ENCODE results near the gene FAM124A.

Gene FAM124A

DNA sequence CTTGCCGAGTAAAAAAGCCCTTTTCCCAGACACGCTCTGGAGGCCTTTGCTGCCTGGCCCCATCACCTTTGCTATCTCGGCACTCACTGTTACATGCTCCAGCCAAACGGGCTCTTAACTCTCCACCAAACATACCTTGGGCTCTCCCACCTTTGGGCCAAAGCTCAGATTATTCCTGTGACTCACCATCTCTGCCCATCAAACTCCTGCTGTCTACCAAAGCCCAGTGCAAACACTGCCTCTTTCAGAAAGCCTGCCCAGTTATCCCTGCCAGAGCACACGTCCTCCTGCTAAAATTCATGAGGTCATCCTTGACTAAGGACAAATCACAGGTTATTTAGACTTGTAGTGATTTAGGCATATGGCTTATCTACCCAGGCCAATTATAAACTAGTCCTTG, 69.1 kb downstream of the FAM124A start:
- H3K4me3 ChIP-seq (ENCODE audit: low read length), result no peak overlapping the region
- no peak overlapping the region for H3K9ac ChIP-seq (ENCODE audit: low read depth, low read length)
- no peaks in the 10 kb centered on the region for H3K36me3 ChIP-seq (ENCODE audit: insufficient read depth, low read depth, low read length)
- no peaks in the 10 kb centered on the region for H3K27me3 ChIP-seq (ENCODE audit: insufficient read depth, low read length)
- peaks cover 3% of the 10 kb centered on the region; the same call in 1 of the 2 replicates for H3K4me1 ChIP-seq (ENCODE audit: insufficient read depth, low read length)
- H3K27ac ChIP-seq (ENCODE audit: low read length), result no peak overlapping the region
- H3K9me3 ChIP-seq (ENCODE audit: insufficient read depth, low read depth, low read length), result no peaks in the 10 kb centered on the region

DNA sequence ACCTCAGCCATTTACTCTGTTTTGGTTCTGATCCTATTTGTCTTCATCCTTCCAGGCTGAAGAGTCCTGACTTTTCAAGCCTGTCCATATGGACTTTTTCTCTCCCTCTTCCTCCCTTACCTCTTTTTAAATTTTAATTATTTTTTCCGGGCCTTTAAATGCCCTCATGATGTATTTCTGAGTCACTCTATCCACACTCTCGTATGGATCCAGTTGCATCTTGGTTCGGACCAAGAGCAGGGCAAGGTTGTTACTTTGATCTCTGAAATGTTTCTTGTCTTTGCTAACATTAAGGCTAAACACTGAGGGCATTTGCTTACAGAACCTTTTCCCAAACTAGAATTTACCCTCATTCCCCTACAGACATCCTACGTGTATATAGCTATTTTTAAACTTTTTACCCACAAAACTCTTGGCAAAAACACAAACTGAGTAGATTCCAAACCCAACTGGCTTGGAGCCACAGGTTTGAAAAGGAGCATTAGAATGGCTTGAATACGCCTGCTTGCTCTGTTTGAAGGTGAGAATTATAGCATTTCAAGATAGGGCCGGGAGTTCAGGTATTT, 69.9 kb downstream of the FAM124A start:
- Histone ChIP-seq H3K9ac (ENCODE audit: low read depth, low read length) (no peak overlapping the region), H3K4me3 (ENCODE audit: low read length) (no peak overlapping the region), H3K9me3 (ENCODE audit: insufficient read depth, low read depth, low read length) (no peaks in the 10 kb centered on the region), H3K36me3 (ENCODE audit: insufficient read depth, low read depth, low read length) (no peaks in the 10 kb centered on the region), H3K27ac (ENCODE audit: low read length) (no peak overlapping the region), H3K4me1 (ENCODE audit: insufficient read depth, low read length) (peaks cover 7% of the 10 kb centered on the region; the same call in 1 of the 2 replicates), H3K27me3 (ENCODE audit: insufficient read depth, low read length) (no peaks in the 10 kb centered on the region)

DNA sequence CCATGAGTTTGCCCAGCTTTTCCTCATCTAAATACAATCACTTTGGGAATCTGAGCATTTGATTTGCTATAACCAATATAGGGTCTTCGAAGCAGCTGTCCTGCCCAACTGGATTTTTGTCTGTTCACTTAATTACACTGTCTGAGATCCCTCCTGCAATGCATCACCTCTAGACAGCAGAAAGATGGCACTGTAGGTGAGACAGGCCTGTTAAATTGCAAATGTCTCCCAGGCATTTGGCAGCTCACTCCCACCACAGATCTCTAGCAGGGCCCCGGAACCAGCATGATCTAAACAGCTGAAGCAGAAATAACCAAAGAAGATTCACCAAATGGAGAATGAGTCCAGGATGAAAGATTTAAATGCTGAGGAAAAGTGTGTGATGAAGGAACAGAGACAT, 75.4 kb downstream of the FAM124A start:
- no peak overlapping the region for H3K27ac ChIP-seq (ENCODE audit: low read length)
- H3K9ac ChIP-seq (ENCODE audit: low read depth, low read length), result no peak overlapping the region
- H3K27me3 ChIP-seq (ENCODE audit: insufficient read depth, low read length), result no peaks in the 10 kb centered on the region
- H3K36me3 ChIP-seq (ENCODE audit: insufficient read depth, low read depth, low read length), result no peaks in the 10 kb centered on the region
- no peaks in the 10 kb centered on the region for H3K9me3 ChIP-seq (ENCODE audit: insufficient read depth, low read depth, low read length)
- H3K4me1 ChIP-seq (ENCODE audit: insufficient read depth, low read length), result peaks cover 11% of the 10 kb centered on the region; the same call in 1 of the 2 replicates
- no peak overlapping the region for H3K4me3 ChIP-seq (ENCODE audit: low read length)

DNA sequence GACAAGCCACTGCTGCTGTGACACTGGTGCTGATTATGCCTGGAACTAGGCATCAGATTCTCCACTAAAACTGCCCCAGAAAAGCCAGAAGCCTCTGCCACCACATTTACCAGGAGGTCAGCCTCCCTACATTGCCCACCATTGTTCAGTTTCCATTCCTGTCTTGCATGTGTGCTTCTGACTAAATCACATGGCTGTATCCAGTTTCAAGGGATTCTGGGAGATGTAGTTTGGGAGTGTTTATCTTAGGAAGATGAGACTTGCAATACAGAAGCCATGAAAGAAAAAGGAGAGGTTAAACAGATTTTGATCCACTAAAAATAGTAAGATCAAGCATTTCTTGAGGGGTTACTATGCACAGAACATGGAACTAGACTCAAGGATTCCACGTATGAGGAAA, 76.6 kb downstream of the FAM124A start:
- Histone ChIP-seq H3K36me3 (ENCODE audit: insufficient read depth, low read depth, low read length) (no peaks in the 10 kb centered on the region), H3K27ac (ENCODE audit: low read length) (no peak overlapping the region), H3K9me3 (ENCODE audit: insufficient read depth, low read depth, low read length) (no peaks in the 10 kb centered on the region), H3K9ac (ENCODE audit: low read depth, low read length) (no peak overlapping the region), H3K27me3 (ENCODE audit: insufficient read depth, low read length) (no peaks in the 10 kb centered on the region), H3K4me3 (ENCODE audit: low read length) (no peak overlapping the region), H3K4me1 (ENCODE audit: insufficient read depth, low read length) (peaks cover 19% of the 10 kb centered on the region; the same call in 1 of the 2 replicates)

DNA sequence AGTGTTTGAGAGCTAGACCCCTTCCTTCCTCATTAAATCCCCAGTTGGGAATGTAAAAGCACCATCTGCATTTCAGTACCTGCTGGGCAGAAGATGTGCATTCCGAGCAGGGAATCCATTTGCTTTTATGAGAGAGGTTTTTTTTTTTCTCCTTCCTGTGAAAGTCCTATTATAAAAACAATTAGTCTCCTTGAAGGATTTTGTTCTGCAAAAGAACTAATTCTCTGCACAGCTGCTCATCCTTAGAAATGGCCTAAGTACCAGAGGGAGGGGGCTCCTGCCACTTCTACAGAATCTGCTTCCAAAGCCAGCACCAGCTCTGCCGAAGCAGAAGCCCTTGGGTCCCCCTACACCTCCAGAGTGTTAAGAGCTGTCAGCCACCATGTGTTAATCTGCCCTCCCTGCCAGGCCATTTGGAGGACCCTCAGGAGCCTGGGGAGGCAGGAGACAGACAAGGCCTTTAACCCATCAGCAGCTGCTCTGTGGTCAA, 80.9 kb downstream of the FAM124A start:
- Histone ChIP-seq H3K9ac (ENCODE audit: low read depth, low read length) (peak overlapping the region; percentile 68; the same call in 1 of the 2 replicates), H3K9me3 (ENCODE audit: insufficient read depth, low read depth, low read length) (no peaks in the 10 kb centered on the region), H3K27ac (ENCODE audit: low read length) (peak overlapping the region; percentile 83), H3K36me3 (ENCODE audit: insufficient read depth, low read depth, low read length) (no peaks in the 10 kb centered on the region), H3K4me3 (ENCODE audit: low read length) (peak overlapping the region; percentile 32; the same call in 1 of the 2 replicates), H3K27me3 (ENCODE audit: insufficient read depth, low read length) (no peaks in the 10 kb centered on the region), H3K4me1 (ENCODE audit: insufficient read depth, low read length) (peaks cover 27% of the 10 kb centered on the region)

GRCh38 chr13:51303882-51304281, 81.7 kb downstream of the FAM124A start:
- Histone ChIP-seq H3K36me3 (ENCODE audit: insufficient read depth, low read depth, low read length) (no peaks in the 10 kb centered on the region), H3K4me3 (ENCODE audit: low read length) (peak overlapping the region; percentile 32; the same call in 1 of the 2 replicates), H3K4me1 (ENCODE audit: insufficient read depth, low read length) (peaks cover 27% of the 10 kb centered on the region), H3K27me3 (ENCODE audit: insufficient read depth, low read length) (no peaks in the 10 kb centered on the region), H3K9ac (ENCODE audit: low read depth, low read length) (peak overlapping the region; percentile 68; the same call in 1 of the 2 replicates), H3K27ac (ENCODE audit: low read length) (peak overlapping the region; percentile 83), H3K9me3 (ENCODE audit: insufficient read depth, low read depth, low read length) (no peaks in the 10 kb centered on the region)

DNA sequence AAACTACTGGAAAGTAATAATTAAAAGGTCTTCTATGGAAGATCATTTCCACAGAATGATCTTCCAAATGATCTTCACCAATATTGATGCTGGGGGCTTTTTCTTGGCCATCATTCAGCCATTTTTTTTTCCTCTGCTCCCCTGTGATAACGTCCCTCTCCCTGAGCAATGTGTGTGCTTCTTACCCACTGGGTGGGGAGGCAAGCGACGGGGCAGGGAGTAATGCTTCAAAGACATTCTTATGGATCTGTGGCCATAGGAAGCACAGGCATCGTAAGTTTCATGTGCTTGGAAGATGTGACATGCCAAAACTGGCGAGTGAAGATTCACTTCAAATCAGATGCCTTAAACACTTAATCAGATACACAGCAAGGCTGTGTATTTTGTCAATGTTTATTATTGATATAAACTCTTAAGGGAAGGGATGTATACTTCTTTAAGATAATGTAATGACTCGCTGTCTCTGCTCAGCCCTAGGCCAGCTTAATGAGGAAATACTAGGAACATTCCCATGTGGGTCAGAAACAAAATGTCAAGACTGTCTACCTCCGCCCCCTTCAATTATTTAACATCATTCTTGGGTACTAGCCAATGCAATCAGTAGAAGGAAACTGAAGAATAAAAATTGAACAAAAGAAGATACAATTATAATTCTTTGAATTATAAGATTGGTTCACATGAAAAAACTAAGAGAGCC, 83.2 kb downstream of the FAM124A start:
- H3K27me3 ChIP-seq (ENCODE audit: insufficient read depth, low read length), result no peaks in the 10 kb centered on the region
- H3K9me3 ChIP-seq (ENCODE audit: insufficient read depth, low read depth, low read length), result no peaks in the 10 kb centered on the region
- H3K9ac ChIP-seq (ENCODE audit: low read depth, low read length), result peak overlapping the region; percentile 45; the same call in 1 of the 2 replicates
- H3K27ac ChIP-seq (ENCODE audit: low read length), result peak overlapping the region; percentile 54
- peaks cover 27% of the 10 kb centered on the region for H3K4me1 ChIP-seq (ENCODE audit: insufficient read depth, low read length)
- no peak overlapping the region for H3K4me3 ChIP-seq (ENCODE audit: low read length)
- H3K36me3 ChIP-seq (ENCODE audit: insufficient read depth, low read depth, low read length), result no peaks in the 10 kb centered on the region

- Histone ChIP-seq H3K27ac (ENCODE audit: low read length) (peak overlapping the region; percentile 39), H3K9me3 (ENCODE audit: insufficient read depth, low read depth, low read length) (no peaks in the 10 kb centered on the region), H3K27me3 (ENCODE audit: insufficient read depth, low read length) (no peaks in the 10 kb centered on the region), H3K9ac (ENCODE audit: low read depth, low read length) (peak overlapping the region; percentile 22; the same call in 1 of the 2 replicates), H3K4me3 (ENCODE audit: low read length) (no peak overlapping the region), H3K4me1 (ENCODE audit: insufficient read depth, low read length) (peaks cover 26% of the 10 kb centered on the region), H3K36me3 (ENCODE audit: insufficient read depth, low read depth, low read length) (no peaks in the 10 kb centered on the region)
These were observed 86.6 kb downstream of the FAM124A start for GRCh38 chr13:51308781-51309180.

- H3K36me3 ChIP-seq (ENCODE audit: insufficient read depth, low read depth, low read length), result no peaks in the 10 kb centered on the region
- no peaks in the 10 kb centered on the region for H3K9me3 ChIP-seq (ENCODE audit: insufficient read depth, low read depth, low read length)
- H3K4me3 ChIP-seq (ENCODE audit: low read length), result no peak overlapping the region
- no peak overlapping the region for H3K27ac ChIP-seq (ENCODE audit: low read length)
- peaks cover 21% of the 10 kb centered on the region for H3K4me1 ChIP-seq (ENCODE audit: insufficient read depth, low read length)
- H3K27me3 ChIP-seq (ENCODE audit: insufficient read depth, low read length), result no peaks in the 10 kb centered on the region
- no peak overlapping the region; the same call in 1 of the 2 replicates for H3K9ac ChIP-seq (ENCODE audit: low read depth, low read length)
These were observed 89.0 kb downstream of the FAM124A start for GRCh38 chr13:51311231-51311630.

GRCh38 chr13:51311957-51312520, 89.8 kb downstream of the FAM124A start:
- Histone ChIP-seq H3K4me1 (ENCODE audit: insufficient read depth, low read length) (peaks cover 21% of the 10 kb centered on the region), H3K36me3 (ENCODE audit: insufficient read depth, low read depth, low read length) (no peaks in the 10 kb centered on the region), H3K9ac (ENCODE audit: low read depth, low read length) (peak overlapping the region; percentile 1; the same call in 1 of the 2 replicates), H3K27ac (ENCODE audit: low read length) (no peak overlapping the region), H3K9me3 (ENCODE audit: insufficient read depth, low read depth, low read length) (no peaks in the 10 kb centered on the region), H3K4me3 (ENCODE audit: low read length) (no peak overlapping the region), H3K27me3 (ENCODE audit: insufficient read depth, low read length) (no peaks in the 10 kb centered on the region)

DNA sequence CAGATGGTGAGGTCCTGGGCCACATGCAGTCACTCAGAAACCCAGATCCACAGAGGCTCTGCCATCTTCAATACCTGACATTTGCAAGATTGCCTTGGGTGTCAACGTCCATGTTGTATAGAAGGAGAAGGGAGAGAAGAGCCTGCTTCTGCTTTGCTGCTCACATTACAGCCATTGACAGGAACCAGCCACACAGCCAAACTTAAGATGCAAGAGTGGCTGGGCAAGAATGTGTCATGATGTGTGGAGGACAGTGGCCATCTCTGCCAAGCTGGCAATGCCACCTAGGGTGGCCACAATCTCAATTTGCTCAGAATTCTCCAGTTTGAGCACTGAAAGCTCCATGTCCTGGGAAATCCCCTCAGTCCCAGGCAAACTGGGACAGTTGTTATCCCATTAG, 91.4 kb downstream of the FAM124A start:
- Histone ChIP-seq H3K9ac (ENCODE audit: low read depth, low read length) (no peak overlapping the region), H3K4me3 (ENCODE audit: low read length) (no peak overlapping the region), H3K27me3 (ENCODE audit: insufficient read depth, low read length) (no peaks in the 10 kb centered on the region), H3K9me3 (ENCODE audit: insufficient read depth, low read depth, low read length) (no peaks in the 10 kb centered on the region), H3K4me1 (ENCODE audit: insufficient read depth, low read length) (peaks cover 21% of the 10 kb centered on the region), H3K27ac (ENCODE audit: low read length) (no peak overlapping the region), H3K36me3 (ENCODE audit: insufficient read depth, low read depth, low read length) (no peaks in the 10 kb centered on the region)

DNA sequence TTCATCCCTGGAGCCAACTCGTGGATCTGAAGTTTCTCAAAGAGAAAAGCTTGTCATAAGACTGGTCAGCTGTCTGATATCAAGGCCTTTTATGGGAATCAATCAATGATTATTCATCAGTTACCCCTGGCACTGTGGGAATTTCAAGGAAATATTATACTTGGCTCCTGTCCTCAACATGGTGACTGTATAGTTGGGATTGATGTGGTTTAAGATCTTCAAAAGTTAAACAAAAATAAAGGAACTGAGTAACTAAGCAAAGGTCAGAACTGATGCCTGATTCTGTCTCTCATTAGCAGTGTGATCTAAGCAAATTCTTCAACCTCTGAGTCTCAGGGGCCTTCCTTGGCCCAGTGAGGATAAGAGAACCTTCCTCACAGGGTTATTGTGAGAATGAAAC, 95.1 kb downstream of the FAM124A start:
- Histone ChIP-seq H3K27ac (ENCODE audit: low read length) (no peak overlapping the region), H3K4me3 (ENCODE audit: low read length) (no peak overlapping the region), H3K36me3 (ENCODE audit: insufficient read depth, low read depth, low read length) (no peaks in the 10 kb centered on the region), H3K9ac (ENCODE audit: low read depth, low read length) (no peak overlapping the region), H3K9me3 (ENCODE audit: insufficient read depth, low read depth, low read length) (no peaks in the 10 kb centered on the region), H3K4me1 (ENCODE audit: insufficient read depth, low read length) (peaks cover 9% of the 10 kb centered on the region), H3K27me3 (ENCODE audit: insufficient read depth, low read length) (no peaks in the 10 kb centered on the region)
